ENCODE results near the gene RPS6KA5. TPM values are rescaled to one million over a fixed set of nuclear protein-coding genes. Genes with fewer than 3 reads are reported as not detected.

The RPS6KA5 gene
- total RNA-seq, 1 experiment from 2014 or later: 2.2 TPM

GRCh38 chr14:90979515-90979914, 80.9 kb downstream of the RPS6KA5 start:
- no peaks in the 10 kb centered on the region for H3K36me3 Mint-ChIP-seq (ENCODE audit: insufficient read depth, unreplicated experiment)
- no peak overlapping the region for H3K4me3 Mint-ChIP-seq (ENCODE audit: unreplicated experiment)
- no peaks in the 10 kb centered on the region for H3K27me3 Mint-ChIP-seq (ENCODE audit: insufficient read depth, unreplicated experiment)
- no peaks in the 10 kb centered on the region for H3K9me3 Mint-ChIP-seq (ENCODE audit: unreplicated experiment)
- intact Hi-C loops (cut with micrococcal nuclease): no loop called here
- H3K4me1 Mint-ChIP-seq (ENCODE audit: insufficient read depth, unreplicated experiment): no peaks in the 10 kb centered on the region
- BruUV-seq (replicated peaks): no TSS peak
- CTCF ChIA-PET: interaction anchor here (0.6 to 1.2 kb wide), 2 partner anchors 183 to 197 kb away, joined by 3 read pairs; no protein-coding TSS in a partner anchor
- DNase-seq (ENCODE audit: unreplicated experiment): no peak
- POLR2A ChIA-PET: interaction anchor here (0.7 kb wide), 1 partner anchor 54 kb away, joined by 3 read pairs; no protein-coding TSS in a partner anchor
- no peak overlapping the region for H3K27ac Mint-ChIP-seq (ENCODE audit: low read depth, unreplicated experiment)
- TF ChIP-seq CTCF (IDR thresholded peaks at IDR 0.05; ENCODE audit: unreplicated experiment): no peak

- Mint-ChIP-seq H3K4me3 (ENCODE audit: unreplicated experiment) (no peak overlapping the region), H3K36me3 (ENCODE audit: insufficient read depth, unreplicated experiment) (no peaks in the 10 kb centered on the region), H3K27ac (ENCODE audit: low read depth, unreplicated experiment) (no peak overlapping the region), H3K4me1 (ENCODE audit: insufficient read depth, unreplicated experiment) (no peaks in the 10 kb centered on the region), H3K9me3 (ENCODE audit: unreplicated experiment) (no peaks in the 10 kb centered on the region), H3K27me3 (ENCODE audit: insufficient read depth, unreplicated experiment) (no peaks in the 10 kb centered on the region)
- TF ChIP-seq CTCF (IDR thresholded peaks at IDR 0.05; ENCODE audit: unreplicated experiment): no peak
- CTCF ChIA-PET: interaction anchor here (0.6 kb wide), 1 partner anchor 198 kb away, joined by 3 read pairs; no protein-coding TSS in a partner anchor
- DNase-seq (ENCODE audit: unreplicated experiment): no peak
- intact Hi-C loops (cut with micrococcal nuclease): no loop called here
- no TSS peak for BruUV-seq (replicated peaks)
- POLR2A ChIA-PET: no interaction called here
These were observed 84.3 kb downstream of the RPS6KA5 start for GRCh38 chr14:90976101-90976500.

- no peaks in the 10 kb centered on the region for H3K36me3 Mint-ChIP-seq (ENCODE audit: insufficient read depth, unreplicated experiment)
- H3K27ac Mint-ChIP-seq (ENCODE audit: low read depth, unreplicated experiment): no peak overlapping the region
- no peaks in the 10 kb centered on the region for H3K27me3 Mint-ChIP-seq (ENCODE audit: insufficient read depth, unreplicated experiment)
- H3K4me3 Mint-ChIP-seq (ENCODE audit: unreplicated experiment): no peak overlapping the region
- DNase-seq (ENCODE audit: unreplicated experiment): no peak
- CTCF ChIA-PET: interaction anchor here (0.6 kb wide), 1 partner anchor 177 kb away, joined by 4 read pairs; no protein-coding TSS in a partner anchor
- no peaks in the 10 kb centered on the region for H3K9me3 Mint-ChIP-seq (ENCODE audit: unreplicated experiment)
- intact Hi-C loops (cut with micrococcal nuclease): no loop called here
- no TSS peak for BruUV-seq (replicated peaks)
- peaks cover 10% of the 10 kb centered on the region for H3K4me1 Mint-ChIP-seq (ENCODE audit: insufficient read depth, unreplicated experiment)
- POLR2A ChIA-PET: interaction anchor here (1.3 kb wide), 1 partner anchor 15 kb away, joined by 4 read pairs; no protein-coding TSS in a partner anchor
- no peak for TF ChIP-seq CTCF (IDR thresholded peaks at IDR 0.05; ENCODE audit: unreplicated experiment)
These were observed 88.8 kb downstream of the RPS6KA5 start for GRCh38 chr14:90971687-90972086.

GRCh38 chr14:90970167-90970600, 90.3 kb downstream of the RPS6KA5 start:
- Mint-ChIP-seq H3K9me3 (ENCODE audit: unreplicated experiment) (peaks cover 7% of the 10 kb centered on the region), H3K36me3 (ENCODE audit: insufficient read depth, unreplicated experiment) (no peaks in the 10 kb centered on the region), H3K4me3 (ENCODE audit: unreplicated experiment) (no peak overlapping the region), H3K27me3 (ENCODE audit: insufficient read depth, unreplicated experiment) (no peaks in the 10 kb centered on the region), H3K27ac (ENCODE audit: low read depth, unreplicated experiment) (no peak overlapping the region), H3K4me1 (ENCODE audit: insufficient read depth, unreplicated experiment) (peaks cover 10% of the 10 kb centered on the region)
- ChIA-PET POLR2A (interaction anchor here (0.5 to 1.4 kb wide), 2 partner anchors 39 to 233 kb away, joined by 3 read pairs; no protein-coding TSS in a partner anchor), CTCF (no interaction called here)
- BruUV-seq (replicated peaks): no TSS peak
- no peak for DNase-seq (ENCODE audit: unreplicated experiment)
- intact Hi-C loops (cut with micrococcal nuclease): no loop called here
- no peak for TF ChIP-seq CTCF (IDR thresholded peaks at IDR 0.05; ENCODE audit: unreplicated experiment)

All from MCF 10A (cell line).